ENCODE measurements around the gene UBE2F.

DNA sequence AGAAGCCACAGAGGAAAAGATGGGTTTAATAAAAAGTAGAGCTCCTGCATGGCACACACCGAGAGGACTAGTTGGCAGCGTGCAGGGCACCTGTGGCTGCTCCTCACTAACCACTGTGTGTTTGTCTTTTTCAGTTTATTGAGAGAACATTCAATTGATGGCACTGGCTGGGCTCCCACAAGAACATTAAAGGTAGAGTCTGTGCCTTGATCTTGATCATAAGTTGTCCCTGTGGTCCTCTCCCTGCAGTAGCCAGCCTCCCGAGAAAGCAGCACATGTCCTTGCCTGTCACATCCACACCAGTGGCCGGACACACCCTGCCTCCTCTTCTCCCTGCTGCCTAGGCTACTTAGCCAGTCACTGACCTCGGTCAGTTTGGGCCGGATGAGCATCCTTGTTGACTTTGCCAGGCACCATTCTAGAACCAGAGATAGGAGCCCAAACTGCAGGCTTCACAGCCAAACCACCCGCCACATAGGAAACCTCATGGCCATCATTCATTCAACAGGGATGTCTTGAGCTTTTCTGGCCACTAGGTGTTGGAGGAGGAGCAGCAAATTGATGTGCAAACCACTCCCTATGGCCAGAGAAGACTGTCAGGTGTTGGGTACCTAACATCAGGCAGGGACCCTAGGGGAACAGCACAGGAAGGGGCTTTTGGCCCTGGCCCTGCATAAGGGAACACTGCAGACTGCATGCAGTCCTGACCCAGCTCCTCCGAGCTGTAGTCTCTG is 63.8 kb downstream of the UBE2F start:
- TF ChIP-seq, protein P1, sequence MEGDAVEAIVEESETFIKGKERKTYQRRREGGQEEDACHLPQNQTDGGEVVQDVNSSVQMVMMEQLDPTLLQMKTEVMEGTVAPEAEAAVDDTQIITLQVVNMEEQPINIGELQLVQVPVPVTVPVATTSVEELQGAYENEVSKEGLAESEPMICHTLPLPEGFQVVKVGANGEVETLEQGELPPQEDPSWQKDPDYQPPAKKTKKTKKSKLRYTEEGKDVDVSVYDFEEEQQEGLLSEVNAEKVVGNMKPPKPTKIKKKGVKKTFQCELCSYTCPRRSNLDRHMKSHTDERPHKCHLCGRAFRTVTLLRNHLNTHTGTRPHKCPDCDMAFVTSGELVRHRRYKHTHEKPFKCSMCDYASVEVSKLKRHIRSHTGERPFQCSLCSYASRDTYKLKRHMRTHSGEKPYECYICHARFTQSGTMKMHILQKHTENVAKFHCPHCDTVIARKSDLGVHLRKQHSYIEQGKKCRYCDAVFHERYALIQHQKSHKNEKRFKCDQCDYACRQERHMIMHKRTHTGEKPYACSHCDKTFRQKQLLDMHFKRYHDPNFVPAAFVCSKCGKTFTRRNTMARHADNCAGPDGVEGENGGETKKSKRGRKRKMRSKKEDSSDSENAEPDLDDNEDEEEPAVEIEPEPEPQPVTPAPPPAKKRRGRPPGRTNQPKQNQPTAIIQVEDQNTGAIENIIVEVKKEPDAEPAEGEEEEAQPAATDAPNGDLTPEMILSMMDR (IDR thresholded peaks at IDR 0.05; ENCODE audit: poor library complexity), result no peak
- TF ChIP-seq EZH2 (IDR thresholded peaks at IDR 0.05; ENCODE audit: borderline replicate concordance) (no peak), EZH2phosphoT487 (IDR thresholded peaks at IDR 0.05; ENCODE audit: low read depth, severe bottlenecking, unreplicated experiment) (no peak)
